ENCODE measurements around the gene KLF9.

The KLF9 gene

GRCh38 chr9:70429899-70430298 is 15.4 kb upstream of the KLF9 start (continued):
- no peak for TF ChIP-seq ZBTB49 (tag by site-specific recombination; IDR thresholded peaks at IDR 0.05; ENCODE audit: low read depth)
- no peak for TF ChIP-seq ZNF645 (tag by site-specific recombination; IDR thresholded peaks at IDR 0.05)
- no peak for TF ChIP-seq ZSCAN5A (tag by site-specific recombination; IDR thresholded peaks at IDR 0.05)
- TF ChIP-seq INSM2 (tag by site-specific recombination; IDR thresholded peaks at IDR 0.05): no peak
- no peak for TF ChIP-seq ZNF335 (tag by site-specific recombination; conservative IDR thresholded peaks at IDR 0.05)

GRCh38 chr9:70428781-70429180 is 14.3 kb upstream of the KLF9 start:
- Histone ChIP-seq H3K4me3 (ENCODE audit: low read depth, low read length) (no peak overlapping the region), H3K9me3 (ENCODE audit: control insufficient read depth, insufficient read depth, low read depth, low read length) (no peaks in the 10 kb centered on the region), H3K4me1 (ENCODE audit: control insufficient read depth, insufficient read depth, low read length) (no peaks in the 10 kb centered on the region), H3K36me3 (ENCODE audit: control insufficient read depth in 2 of 2, insufficient read depth in 1 of 2, low read length in 2 of 2) (no peaks in the 10 kb centered on the region), H3K27ac (ENCODE audit: extremely low read depth, low read depth, low read length) (no peak overlapping the region)
- TF ChIP-seq ZNF148 (tag by site-specific recombination; IDR thresholded peaks at IDR 0.05; ENCODE audit: borderline replicate concordance) (no peak), ZNF510 (tag by site-specific recombination; IDR thresholded peaks at IDR 0.05; ENCODE audit: insufficient replicate concordance) (no peak), SCRT2 (tag by site-specific recombination; IDR thresholded peaks at IDR 0.05) (no peak), ZNF174 (tag by site-specific recombination; IDR thresholded peaks at IDR 0.05) (no peak), GFI1B (tag by site-specific recombination; IDR thresholded peaks at IDR 0.05) (no peak), ZNF302 (tag by site-specific recombination; IDR thresholded peaks at IDR 0.05; ENCODE audit: low read depth) (no peak), ZNF175 (tag by site-specific recombination; IDR thresholded peaks at IDR 0.05) (no peak)
- ChIA-PET CTCF (interaction anchor here (0.7 kb wide), 2 partner anchors 86 to 458 kb away, joined by 3 read pairs; no protein-coding TSS in a partner anchor), POLR2A (interaction anchor here (2.6 kb wide), 1 partner anchor 8 kb away, joined by 19 read pairs; no protein-coding TSS in a partner anchor)

Measured in HEK293 (cell line).